ENCODE data around the gene CNTF.
A peak's percentile ranks its signal among the peaks of the same experiment; 100 is the strongest.

The CNTF gene

DNA sequence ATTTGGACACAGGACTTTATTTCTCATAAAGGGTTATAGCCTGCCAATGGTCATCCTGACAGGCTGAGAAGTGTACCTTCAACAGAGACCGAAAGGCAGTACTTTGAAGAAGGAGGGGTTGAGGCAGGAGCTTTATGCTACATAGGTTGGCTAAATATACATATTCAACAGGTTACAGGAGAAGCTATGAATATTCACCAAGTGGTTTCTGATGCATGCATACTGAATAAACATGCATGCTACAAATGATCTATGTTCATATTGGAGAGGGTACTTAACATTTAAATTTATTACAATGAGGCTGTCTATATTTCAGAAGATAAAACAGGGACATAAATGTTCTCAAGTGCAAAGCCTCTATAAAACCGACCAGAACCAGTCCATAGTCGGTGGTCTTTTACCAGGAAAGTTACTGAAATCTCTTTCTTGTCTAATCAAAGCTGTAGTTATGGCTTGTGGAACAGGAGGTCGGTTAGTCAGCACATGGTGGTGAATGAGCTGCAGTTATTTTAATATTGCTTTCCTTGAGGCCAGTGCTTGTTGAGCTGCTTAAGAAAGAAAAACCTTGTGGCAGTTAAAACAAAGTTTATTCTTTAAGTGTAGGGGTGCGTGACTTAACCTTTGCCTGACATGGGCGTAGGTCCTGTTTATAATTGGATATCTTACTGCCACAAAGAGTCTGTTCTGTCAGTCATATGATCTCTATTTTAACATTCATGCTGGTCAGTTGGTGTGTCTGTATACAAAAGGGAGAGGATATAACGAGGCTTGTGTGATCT, 19.5 kb downstream of the CNTF start:
- DNase-seq (ENCODE audit: low read depth in 3 of 3, low spot score in 1 of 3), result no peak

DNA sequence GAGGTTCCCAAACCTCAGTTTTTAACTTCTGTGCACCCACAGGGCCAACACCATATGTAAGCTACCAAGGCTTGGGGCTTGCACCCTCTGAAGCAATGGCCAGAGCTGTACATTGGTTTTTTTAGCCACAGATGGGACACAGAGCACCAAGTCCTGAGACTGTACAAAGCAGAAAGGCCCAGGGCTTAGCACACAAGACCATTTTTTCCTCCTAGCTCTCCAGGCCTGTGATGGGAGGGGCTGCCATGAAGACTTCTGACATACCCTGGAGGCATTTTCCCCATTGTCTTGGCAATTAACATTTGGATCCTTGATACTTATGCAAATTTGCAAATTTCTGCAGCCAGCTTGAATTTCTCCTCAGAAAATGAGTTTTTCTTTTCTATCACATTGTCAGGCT, 23.4 kb downstream of the CNTF start:
- DNase-seq (ENCODE audit: low read depth in 3 of 3, low spot score in 1 of 3), result no peak

DNA sequence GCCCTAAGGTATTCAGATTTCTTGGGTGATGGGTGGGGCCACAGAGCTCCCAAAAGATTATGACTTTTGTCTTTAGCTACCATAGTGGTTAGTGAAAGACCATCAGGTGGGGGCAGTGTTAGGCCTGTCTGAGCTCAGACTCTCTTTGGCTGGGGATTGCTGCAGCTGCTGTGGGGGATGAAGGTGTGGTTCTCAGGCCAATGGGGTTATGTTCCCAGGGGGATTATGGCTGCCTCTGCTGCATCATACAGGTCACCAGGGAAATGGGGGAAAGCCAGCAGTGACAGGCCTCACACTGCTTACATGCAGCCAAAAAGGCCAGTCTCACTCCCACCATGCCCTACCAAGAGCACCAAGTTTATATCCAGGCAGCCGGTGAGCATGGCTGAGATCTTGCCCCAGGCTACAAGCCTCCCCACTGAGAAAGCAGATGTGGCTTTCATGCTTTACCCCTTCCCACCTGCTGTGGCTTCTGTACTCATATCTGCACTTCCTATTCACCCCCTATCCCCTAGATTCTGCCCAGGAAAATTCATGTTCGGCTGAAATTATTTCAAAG, 24.8 kb downstream of the CNTF start:
- no peak for DNase-seq (ENCODE audit: low read depth in 3 of 3, low spot score in 1 of 3)

DNA sequence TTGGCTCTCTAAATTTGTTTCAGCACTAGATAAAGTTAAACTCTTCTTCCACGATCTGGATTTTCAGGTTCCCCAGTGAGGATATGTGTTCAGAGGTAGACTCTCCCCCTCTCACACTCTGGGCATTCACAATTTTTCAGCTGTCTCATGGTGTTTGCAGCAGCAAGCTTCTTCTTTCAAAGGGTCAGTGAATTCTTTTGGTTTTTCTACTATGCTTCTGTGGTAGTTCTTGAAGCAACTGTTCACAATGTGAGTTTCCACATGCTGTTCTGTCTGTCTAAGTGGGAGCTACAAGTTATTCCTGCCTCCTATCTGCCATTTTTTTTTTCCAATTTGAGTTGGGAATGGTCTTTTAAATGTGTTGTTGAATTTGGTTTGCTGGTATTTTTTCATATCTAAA, 25.4 kb downstream of the CNTF start:
- no peak for DNase-seq (ENCODE audit: low read depth in 3 of 3, low spot score in 1 of 3)

DNA sequence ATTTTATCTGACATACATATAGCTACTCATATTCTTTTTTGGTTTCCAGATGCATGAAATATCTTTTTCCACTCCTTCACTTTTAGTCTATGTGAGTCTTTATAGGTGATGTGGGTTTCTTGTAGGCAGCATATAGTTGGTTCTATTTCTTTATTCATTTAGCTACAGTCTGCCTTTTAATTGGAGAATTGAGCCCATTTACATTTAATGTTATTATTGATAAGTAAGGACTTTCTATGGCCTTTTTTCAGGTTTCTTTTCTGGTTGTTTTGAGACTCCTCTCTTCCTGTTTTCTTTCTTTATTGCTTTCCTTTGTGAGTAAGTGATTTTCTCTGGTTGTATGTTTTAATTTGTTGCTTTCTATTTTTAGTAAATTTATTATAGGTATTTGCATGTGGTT, 27.2 kb downstream of the CNTF start:
- no peak for DNase-seq (ENCODE audit: low read depth in 3 of 3, low spot score in 1 of 3)

DNA sequence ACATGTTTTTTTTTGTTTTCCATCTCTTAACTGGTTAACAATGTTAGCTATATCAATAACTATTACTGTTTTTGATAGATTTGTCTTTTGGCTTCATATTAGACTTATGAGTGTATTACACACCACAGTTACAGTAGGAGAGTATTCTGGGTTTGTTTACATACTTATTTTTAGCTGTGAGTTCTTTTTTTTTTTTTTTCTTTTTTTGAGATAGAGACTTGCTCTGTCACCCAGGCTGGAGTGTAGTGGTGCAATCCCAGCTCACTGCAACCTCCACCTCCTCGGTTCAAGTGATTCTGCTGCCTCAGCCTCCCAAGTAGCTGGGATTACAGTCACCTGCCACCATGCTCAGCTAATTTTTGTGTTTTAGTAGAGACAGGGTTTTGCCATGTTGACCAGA, 28.0 kb downstream of the CNTF start:
- DNase-seq (ENCODE audit: low read depth in 3 of 3, low spot score in 1 of 3), result no peak

DNA sequence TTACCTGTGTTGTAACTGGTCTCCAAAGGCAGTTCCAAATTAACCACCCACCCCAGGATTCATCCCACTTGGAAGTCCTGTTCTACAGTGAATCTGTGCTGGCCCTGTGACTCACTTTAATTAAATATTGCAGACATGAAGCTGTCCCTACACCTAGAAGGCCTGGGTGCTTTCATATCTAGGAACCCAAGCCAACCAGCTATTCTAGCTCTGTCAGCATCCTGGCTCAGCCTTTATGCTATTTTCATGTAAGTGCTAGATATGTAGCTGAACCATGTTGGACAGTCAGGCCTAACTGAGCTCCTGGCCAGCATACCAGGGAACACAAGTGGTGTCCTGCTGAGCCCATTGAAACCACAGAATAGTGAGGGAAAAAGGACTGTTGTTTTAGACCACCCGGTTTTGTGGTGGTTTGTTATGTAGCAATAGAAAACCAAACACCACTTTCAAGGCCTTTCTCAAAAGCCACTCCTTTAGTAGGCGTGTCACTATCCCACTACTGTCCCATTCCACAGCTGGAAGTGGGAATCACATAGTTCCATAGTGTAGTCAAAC, 30.3 kb downstream of the CNTF start:
- no peak for DNase-seq (ENCODE audit: low read depth in 3 of 3, low spot score in 1 of 3)

DNA sequence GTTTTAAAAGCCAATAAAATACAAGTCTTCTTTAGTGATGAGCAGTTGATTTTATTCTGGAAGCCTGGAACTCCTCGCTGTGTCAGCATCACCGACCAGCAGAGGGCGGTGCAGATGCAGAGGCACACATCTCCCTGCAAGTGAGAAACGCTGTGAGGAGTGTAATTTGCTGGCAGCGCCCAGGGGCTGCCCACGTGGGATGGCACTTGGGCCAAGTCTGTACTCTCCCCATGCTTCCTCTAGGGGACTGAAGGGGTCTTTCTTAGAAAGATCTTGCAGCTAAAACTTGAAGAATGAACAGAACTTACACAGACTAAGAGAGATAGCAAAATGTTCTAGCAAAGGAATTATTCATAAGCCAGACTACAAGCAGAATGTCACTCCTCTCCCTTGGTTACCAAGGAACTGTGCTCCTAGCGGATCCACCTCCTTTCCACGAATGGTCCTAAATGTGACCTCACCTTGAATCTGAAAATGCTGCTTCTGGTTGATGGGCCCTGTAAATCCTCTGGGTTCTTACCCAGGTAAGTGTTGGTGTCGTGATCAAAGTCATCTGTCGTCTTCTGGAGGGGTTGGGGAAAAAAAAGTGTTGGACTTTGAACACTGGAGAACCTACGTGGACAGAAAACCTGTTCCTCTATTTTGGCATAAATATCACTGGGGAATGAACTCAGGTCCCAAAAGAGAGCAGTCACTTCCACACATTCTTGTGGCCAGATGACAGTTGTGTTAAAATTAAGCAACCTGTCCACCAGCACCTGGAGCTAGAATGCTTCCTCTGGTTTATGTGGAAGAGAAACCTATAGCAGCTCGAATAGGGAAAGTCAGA, 31.8 kb downstream of the CNTF start:
- peak; percentile 40 to 70 (median 54) for DNase-seq (ENCODE audit: low read depth in 3 of 3, low spot score in 1 of 3)

DNA sequence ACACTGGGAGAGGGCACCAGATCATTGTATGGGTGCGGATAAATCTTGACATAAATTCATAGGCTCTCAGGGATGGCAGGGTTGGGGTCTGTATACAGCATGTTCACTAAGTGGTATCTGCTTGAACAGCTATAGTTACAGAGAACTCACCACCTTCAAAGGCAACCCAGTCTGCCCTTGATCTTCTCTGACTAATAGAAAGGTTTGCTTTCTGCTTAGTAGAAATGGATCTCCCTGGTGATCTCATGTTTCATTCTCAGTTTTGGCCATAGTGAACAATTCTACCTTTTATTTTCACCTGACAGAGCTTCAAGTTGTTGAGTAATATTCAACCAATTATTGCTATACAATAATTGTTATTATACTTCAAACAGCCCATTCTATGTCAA, 32.4 kb downstream of the CNTF start:
- DNase-seq (ENCODE audit: low read depth in 3 of 3, low spot score in 1 of 3), result no peak

DNA sequence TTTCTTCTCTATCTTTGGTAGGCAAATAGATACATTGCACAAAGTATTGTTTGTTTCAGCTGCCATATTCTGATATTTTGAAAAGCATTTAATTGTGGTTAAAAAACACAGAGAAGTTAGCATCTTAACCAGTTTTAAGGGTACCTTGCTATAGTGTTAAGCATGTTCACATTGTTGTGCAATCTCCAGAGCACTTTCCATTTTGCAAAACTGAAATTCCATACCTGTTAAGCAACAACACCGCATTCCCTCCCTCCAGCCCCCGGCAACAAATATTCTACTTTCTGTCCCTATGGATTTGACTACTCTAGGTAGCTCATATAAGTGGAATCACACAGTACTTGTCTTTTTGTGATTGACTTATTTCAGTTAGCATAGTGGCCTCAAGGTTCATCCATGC, 33.9 kb downstream of the CNTF start:
- no peak for DNase-seq (ENCODE audit: low read depth in 3 of 3, low spot score in 1 of 3)

DNA sequence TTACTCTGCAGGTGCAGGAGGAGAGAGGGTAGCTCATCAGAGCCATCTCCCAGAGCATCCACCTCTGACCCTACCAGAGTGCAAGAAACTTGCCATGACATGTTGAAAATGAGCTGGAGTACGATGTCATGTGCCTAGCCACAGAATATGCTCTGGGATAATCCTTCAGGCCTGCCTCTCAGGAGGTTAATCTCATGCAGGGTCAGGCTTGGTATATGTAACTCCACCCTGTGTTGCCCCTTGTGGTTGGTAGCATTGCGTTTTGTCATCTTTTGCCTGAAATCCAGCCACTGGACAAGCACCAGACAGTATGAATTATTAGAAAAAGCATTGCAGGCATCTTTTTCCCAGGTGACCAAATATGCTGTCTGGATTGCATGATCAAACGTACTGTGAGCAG, 36.2 kb downstream of the CNTF start:
- DNase-seq (ENCODE audit: low read depth in 3 of 3, low spot score in 1 of 3), result no peak

DNA sequence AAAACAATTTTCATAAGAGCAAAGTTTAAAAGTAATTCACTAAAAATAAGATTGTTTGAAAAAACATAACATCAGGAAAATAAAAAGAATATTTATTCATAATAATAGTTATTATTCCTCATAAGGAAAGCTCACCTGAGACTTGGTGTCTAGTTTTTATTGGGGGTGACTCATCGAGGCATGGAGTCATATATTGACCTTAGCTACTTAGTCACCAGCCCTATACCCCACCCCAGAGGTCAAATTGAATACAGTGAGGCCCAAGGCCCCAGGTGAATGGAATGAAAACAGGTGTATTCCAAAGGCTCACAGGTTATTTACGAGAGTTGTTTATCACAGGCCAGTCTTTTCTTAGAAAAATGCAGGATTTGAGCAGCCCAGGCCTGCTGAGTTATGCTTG, 36.9 kb downstream of the CNTF start:
- no peak for DNase-seq (ENCODE audit: low read depth in 3 of 3, low spot score in 1 of 3)

DNA sequence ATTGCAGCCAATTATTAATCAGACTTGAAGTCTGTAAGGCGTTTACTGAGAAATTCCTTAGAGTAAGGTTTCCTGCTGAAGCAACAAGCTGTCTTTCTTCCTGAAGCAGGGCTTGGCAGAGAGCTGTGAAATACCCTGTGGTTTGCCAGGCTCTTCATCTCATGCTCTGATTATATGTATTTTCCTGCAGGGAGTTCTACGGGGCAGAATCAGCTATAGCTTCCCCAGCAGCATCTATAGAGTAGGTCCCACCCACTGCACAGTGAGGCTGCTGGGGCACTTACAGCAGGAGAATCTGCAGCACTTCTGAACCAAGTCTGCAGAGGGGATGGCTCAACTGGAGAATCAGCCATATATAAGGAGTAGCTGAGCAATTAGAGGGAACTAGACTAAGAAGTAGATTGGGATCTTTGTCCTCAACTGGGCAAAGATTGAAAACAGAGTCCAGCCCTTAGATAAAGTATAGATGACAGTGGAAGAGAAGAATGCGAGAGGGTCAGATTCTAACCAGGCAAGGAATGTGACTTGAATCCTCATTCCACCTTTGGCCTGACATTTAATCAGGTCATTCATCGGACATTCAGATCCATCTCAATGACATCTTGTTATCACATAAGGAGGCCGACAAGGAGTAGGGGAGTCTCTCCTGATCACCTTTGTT, 37.6 kb downstream of the CNTF start:
- DNase-seq (ENCODE audit: low read depth in 3 of 3, low spot score in 1 of 3), result no peak

DNA sequence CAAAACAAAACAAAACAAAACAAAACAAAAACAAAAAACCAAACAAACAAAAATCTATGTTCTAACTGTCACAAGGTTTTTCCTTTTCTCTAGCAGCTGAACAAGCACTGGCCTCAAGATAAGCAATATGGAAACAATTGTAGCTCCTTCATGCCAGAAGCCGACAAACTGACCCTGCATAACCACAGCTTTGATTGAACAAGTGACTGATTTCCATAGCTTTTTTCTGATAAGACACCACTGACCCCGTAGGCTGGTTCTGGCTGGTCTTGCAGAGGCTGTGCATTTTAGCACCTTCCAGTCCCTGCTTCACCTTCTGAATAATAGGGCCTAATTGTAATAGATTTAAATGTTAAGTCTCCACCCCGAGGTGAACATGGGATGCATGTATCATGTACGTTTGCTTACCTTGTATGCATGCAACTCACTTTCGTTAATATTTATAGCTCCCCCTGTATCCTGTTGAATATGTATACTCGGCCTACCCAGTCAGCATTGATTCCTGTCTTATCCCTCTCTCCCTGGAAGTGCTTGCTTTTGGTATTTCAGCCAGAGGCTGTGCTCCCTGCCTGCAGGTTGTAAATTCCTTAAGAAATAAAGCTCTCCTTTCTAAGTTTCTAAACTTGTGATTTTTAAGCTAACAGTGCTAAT, 49.6 kb downstream of the CNTF start:
- no peak for DNase-seq (ENCODE audit: low read depth in 3 of 3, low spot score in 1 of 3)

DNA sequence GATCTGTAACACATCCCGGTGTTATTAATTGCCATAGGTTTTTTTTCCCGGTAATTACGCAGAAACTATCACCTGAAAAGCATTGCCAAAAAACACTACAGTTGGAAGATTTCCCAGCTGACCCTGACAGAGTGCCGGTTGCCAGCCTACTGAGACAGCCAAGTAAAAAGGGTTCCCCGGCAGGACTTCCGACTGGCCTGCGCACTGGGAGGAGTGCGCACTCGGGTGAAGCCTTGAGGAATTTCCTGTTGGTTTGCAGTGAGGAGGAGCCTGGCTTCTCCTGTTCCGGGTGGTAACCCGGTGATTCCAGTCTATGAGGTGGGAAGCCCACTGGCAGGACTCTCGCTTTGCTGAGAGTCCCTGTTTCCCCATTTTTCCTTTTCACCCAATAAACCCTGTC, 52.1 kb downstream of the CNTF start:
- DNase-seq (ENCODE audit: low read depth in 3 of 3, low spot score in 1 of 3), result no peak
